ENCODE results near the gene ZNF644. TPM values are rescaled to one million over a fixed set of nuclear protein-coding genes. Genes with fewer than 3 reads are reported as not detected.

The ZNF644 gene
- total RNA-seq, 3 donors from 2014 or later = 58.7 to 161 (median 104) TPM

GRCh38 chr1:90970208-90970607, 51.6 kb downstream of the ZNF644 start:
- H3K36me3 ChIP-seq = no peaks in the 10 kb centered on the region
- no peaks in the 10 kb centered on the region for H3K9me3 ChIP-seq
- TF ChIP-seq POLR2A (IDR thresholded peaks at IDR 0.05) (no peak), POLR2AphosphoS5 (IDR thresholded peaks at IDR 0.05) (no peak), CTCF (IDR thresholded peaks at IDR 0.05) (no peak)
- no peaks in the 10 kb centered on the region for H3K4me1 ChIP-seq
- no peak overlapping the region for H3K4me3 ChIP-seq
- H3K27me3 ChIP-seq = no peaks in the 10 kb centered on the region
- no peak overlapping the region for H3K27ac ChIP-seq
- no peak for DNase-seq (ENCODE audit: low spot score in 2 of 2)
- intact Hi-C loops (cut with DNase I; ENCODE audit: low total_unique reads) = no loop called here

- no peaks in the 10 kb centered on the region for H3K9me3 ChIP-seq
- no peak for DNase-seq (ENCODE audit: low spot score in 2 of 2)
- intact Hi-C loops (cut with DNase I; ENCODE audit: low total_unique reads) = no loop called here
- no peak overlapping the region for H3K4me3 ChIP-seq
- no peaks in the 10 kb centered on the region for H3K36me3 ChIP-seq
- no peaks in the 10 kb centered on the region for H3K4me1 ChIP-seq
- H3K27ac ChIP-seq = no peak overlapping the region
- TF ChIP-seq CTCF (IDR thresholded peaks at IDR 0.05) = no peak
- TF ChIP-seq POLR2A (IDR thresholded peaks at IDR 0.05) = no peak
- TF ChIP-seq POLR2AphosphoS5 (IDR thresholded peaks at IDR 0.05) = no peak
- no peaks in the 10 kb centered on the region for H3K27me3 ChIP-seq
Observed at GRCh38 chr1:90969241-90969640, 52.6 kb downstream of the ZNF644 start.

- no peak for DNase-seq (ENCODE audit: low spot score in 2 of 2)
- intact Hi-C loops (cut with DNase I; ENCODE audit: low total_unique reads) = no loop called here
- no peaks in the 10 kb centered on the region for H3K4me1 ChIP-seq
- no peaks in the 10 kb centered on the region for H3K36me3 ChIP-seq
- H3K27me3 ChIP-seq = no peaks in the 10 kb centered on the region
- H3K27ac ChIP-seq = no peak overlapping the region
- no peak overlapping the region for H3K4me3 ChIP-seq
- H3K9me3 ChIP-seq = no peaks in the 10 kb centered on the region
- TF ChIP-seq CTCF (IDR thresholded peaks at IDR 0.05) (no peak), POLR2A (IDR thresholded peaks at IDR 0.05) (no peak), POLR2AphosphoS5 (IDR thresholded peaks at IDR 0.05) (no peak)
Observed at GRCh38 chr1:90964444-90965035, 57.3 kb downstream of the ZNF644 start.

- no peak overlapping the region for H3K4me3 ChIP-seq
- TF ChIP-seq POLR2AphosphoS5 (IDR thresholded peaks at IDR 0.05) (no peak), POLR2A (IDR thresholded peaks at IDR 0.05) (no peak), CTCF (IDR thresholded peaks at IDR 0.05) (no peak)
- H3K27me3 ChIP-seq = no peaks in the 10 kb centered on the region
- intact Hi-C loops (cut with DNase I; ENCODE audit: low total_unique reads) = no loop called here
- H3K36me3 ChIP-seq = no peaks in the 10 kb centered on the region
- no peak overlapping the region for H3K27ac ChIP-seq
- no peak for DNase-seq (ENCODE audit: low spot score in 2 of 2)
- H3K4me1 ChIP-seq = no peaks in the 10 kb centered on the region
- H3K9me3 ChIP-seq = no peaks in the 10 kb centered on the region
Observed at GRCh38 chr1:90963651-90964050, 58.2 kb downstream of the ZNF644 start.

GRCh38 chr1:90963236-90963635, 58.6 kb downstream of the ZNF644 start:
- Histone ChIP-seq H3K4me1 (no peaks in the 10 kb centered on the region), H3K27me3 (no peaks in the 10 kb centered on the region), H3K36me3 (no peaks in the 10 kb centered on the region), H3K27ac (no peak overlapping the region), H3K9me3 (no peaks in the 10 kb centered on the region), H3K4me3 (no peak overlapping the region)
- TF ChIP-seq POLR2AphosphoS5 (IDR thresholded peaks at IDR 0.05) (no peak), CTCF (IDR thresholded peaks at IDR 0.05) (no peak), POLR2A (IDR thresholded peaks at IDR 0.05) (no peak)
- no peak for DNase-seq (ENCODE audit: low spot score in 2 of 2)
- intact Hi-C loops (cut with DNase I; ENCODE audit: low total_unique reads) = no loop called here

All from breast epithelium (tissue), 4 donors.